Activated naive CD8-positive, alpha-beta T cell treated with anti-CD3 and anti-CD28 coated beads, Interleukin-2, amount 10 ng/mL, durations not matched to agents 7 days and 5 days (primary cell): ENCODE measurements around the gene IQUB. TPM values are rescaled to one million over a fixed set of nuclear protein-coding genes. Genes with fewer than 3 reads are reported as not detected.
"Not testable (repeated sequence)": the region's sequence is repeated elsewhere in the genome, so short reads cannot be mapped to it uniquely, and the experiment has no call there.

Experiments
- ATAC-seq: fragments of 150-1000 bp; cut with Tn5 transposase; one replicate; pipeline ENCODE4 v1.10.0; 2021; ENCODE audit warnings: low read depth, moderate library complexity
- POLR2A ChIA-PET: fragments of 350-600 bp; sonication (Branson Sonifier 250); formaldehyde crosslinking; loops from one replicate; lab custom pipeline; 2021; ENCODE audit warnings: antibody characterized with exemption; lab: Charles Lee
- DNase-seq: peaks from one replicate; pipeline ENCODE4 v3.0.0; 2021
- H3K27ac Mint-ChIP-seq: one replicate; pipeline ENCODE4 v1.8.0; 2022; ENCODE audit warnings: mild to moderate bottlenecking, mixed read lengths
- H3K27me3 Mint-ChIP-seq: one replicate; pipeline ENCODE4 v1.8.0; 2022; ENCODE audit warnings: mild to moderate bottlenecking, moderate library complexity, mixed read lengths
- H3K36me3 Mint-ChIP-seq: one replicate; pipeline ENCODE4 v1.8.0; 2021; ENCODE audit warnings: mild to moderate bottlenecking, mixed read lengths
- H3K4me1 Mint-ChIP-seq: one replicate; pipeline ENCODE4 v1.8.0; 2021; ENCODE audit warnings: mixed read lengths
- H3K4me3 Mint-ChIP-seq: one replicate; pipeline ENCODE4 v1.8.0; 2022; ENCODE audit warnings: mild to moderate bottlenecking, moderate library complexity, mixed read lengths
- H3K9me3 Mint-ChIP-seq: one replicate; pipeline ENCODE4 v1.8.0; 2021; ENCODE audit warnings: mixed read lengths
- total RNA-seq, 2 experiments: library from RNA; stranded (reverse); gene quantifications; one replicate each; pipeline ENCODE4 v1.2.3, GENCODE V29; 2021

Gene IQUB
- total RNA-seq, 2 experiments from 2014 or later: not detected

DNA sequence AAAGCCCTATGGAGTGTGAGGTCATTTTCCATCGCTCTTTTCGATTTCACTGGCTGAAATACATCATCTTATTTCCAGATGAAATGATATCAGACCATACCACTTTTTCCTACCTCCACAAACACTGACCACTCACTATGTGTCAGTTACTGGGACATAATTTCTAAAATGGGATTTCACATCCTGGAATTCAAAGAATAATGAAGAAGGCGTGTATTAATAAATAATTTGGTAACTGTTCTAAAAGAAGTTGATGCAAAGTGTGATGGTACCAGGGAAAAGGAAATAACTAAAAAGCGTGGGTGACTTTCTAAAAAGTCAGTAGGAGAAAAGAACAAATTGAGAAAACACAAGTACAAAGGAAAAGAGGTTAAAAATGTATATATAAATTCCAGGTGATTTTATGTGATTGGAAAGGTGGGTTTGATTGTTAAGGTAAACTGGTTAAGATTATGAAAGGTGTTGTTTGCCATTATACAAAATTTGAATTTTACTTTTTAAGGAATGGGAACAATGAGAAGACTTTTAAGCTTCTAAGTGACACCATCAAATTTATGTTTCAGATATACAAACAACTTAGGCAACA, 24.0 kb upstream of the IQUB start:
- no peak for ATAC-seq
- Mint-ChIP-seq H3K27ac (no peak overlapping the region), H3K4me1 (peaks cover 4% of the 10 kb centered on the region)

DNA sequence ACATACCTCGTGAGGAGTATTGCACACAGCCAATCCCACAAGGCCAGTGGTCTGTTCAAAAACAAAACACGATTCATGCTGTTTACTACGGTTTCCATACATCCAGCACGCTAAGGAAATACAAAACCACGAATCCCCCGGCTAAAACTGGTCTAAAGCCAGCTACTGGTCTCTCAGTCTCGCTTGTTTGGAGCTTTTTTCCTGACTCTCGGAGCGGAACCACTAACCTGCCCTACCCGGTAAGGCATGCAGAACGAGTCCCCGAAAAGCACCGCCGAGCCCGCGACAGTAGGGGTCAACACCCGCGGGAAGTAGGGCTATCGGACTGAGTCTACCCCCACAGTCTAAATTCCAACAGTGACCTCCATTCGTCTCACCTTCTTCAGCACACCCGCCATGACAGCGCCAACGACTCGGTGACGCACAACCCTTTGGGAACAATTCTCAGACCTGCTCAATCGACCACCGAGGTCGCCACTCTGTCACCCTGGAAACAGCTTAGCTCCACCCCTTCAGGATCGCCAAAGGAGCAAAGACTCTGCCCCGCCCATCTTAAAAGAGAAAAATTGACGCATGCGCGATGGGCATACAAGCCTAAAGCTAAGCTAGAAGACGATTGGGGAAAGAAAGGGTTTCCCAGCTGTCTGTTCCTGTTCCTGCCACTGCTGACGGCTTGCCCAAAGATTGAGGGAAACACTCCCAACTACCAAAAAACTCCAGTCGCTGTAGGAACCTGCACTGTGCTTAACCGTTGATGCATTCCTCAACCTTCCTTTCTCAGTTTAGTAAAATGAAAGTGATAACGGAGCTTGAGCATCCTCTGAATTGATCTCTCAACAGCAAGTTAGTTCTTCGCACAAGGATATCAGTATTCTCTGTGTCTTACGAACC, 23.2 kb upstream of the IQUB start, which contains the start of gene NDUFA5:
Gene NDUFA5, minus strand, starts transcription at position 421 of the 891 bp plus-strand sequence. Its CDS starts 23 bp downstream, at position 398.
- DNase-seq: peak; percentile 84
- Mint-ChIP-seq H3K9me3 (no peaks in the 10 kb centered on the region), H3K4me1 (peaks cover 6% of the 10 kb centered on the region), H3K4me3 (no peak within 1 kb of the TSS), H3K27me3 (no peaks in the 10 kb centered on the region), H3K36me3 (peaks cover 8% of the 10 kb centered on the region), H3K27ac (no peak within 1 kb of the TSS)
- ATAC-seq: peak; percentile 95
- POLR2A ChIA-PET: interaction anchor here (0.6 to 1.4 kb wide), 7 partner anchors 18 to 677 kb away, joined by 3 to 7 read pairs (median 3); partner anchors contain the start of genes IQUB and WASL

More for the DNA sequence above, 24.0 kb upstream of the IQUB start:
- Mint-ChIP-seq H3K9me3 (no peaks in the 10 kb centered on the region), H3K4me3 (no peak overlapping the region), H3K27me3 (no peaks in the 10 kb centered on the region), H3K36me3 (peaks cover 2% of the 10 kb centered on the region)
- POLR2A ChIA-PET: interaction anchor here (0.6 to 1.4 kb wide), 7 partner anchors 18 to 677 kb away, joined by 3 to 7 read pairs (median 3); partner anchors contain the start of genes IQUB and WASL
- no peak for DNase-seq

DNA sequence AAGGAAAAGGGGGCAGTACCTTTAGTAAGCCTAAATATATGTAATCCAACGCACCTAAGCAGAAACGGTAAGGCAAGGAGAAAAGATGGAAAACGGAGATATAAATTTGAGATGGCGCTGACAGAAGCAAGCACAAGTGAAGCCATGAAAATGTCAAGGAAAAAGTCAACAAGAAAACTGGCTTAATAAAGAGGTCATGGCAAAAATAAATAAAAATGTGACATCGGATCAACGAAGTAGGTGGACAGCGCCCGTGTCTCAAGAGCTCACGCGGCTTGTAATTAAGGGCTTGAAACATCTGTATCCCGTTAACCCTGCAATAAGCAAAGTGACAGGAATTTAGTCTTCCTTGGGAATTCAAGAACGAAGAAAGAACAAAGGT, 22.6 kb upstream of the IQUB start:
- no peaks in the 10 kb centered on the region for H3K27me3 Mint-ChIP-seq
- ATAC-seq: no peak
- H3K27ac Mint-ChIP-seq: no peak overlapping the region
- POLR2A ChIA-PET: interaction anchor here (1.2 to 1.4 kb wide), 3 partner anchors 22 to 192 kb away, joined by 3 to 7 read pairs (median 6); partner anchors contain the start of genes IQUB and WASL
- no peak overlapping the region for H3K4me3 Mint-ChIP-seq
- H3K36me3 Mint-ChIP-seq: peaks cover 12% of the 10 kb centered on the region
- H3K4me1 Mint-ChIP-seq: peaks cover 6% of the 10 kb centered on the region
- H3K9me3 Mint-ChIP-seq: no peaks in the 10 kb centered on the region
- DNase-seq: no peak

DNA sequence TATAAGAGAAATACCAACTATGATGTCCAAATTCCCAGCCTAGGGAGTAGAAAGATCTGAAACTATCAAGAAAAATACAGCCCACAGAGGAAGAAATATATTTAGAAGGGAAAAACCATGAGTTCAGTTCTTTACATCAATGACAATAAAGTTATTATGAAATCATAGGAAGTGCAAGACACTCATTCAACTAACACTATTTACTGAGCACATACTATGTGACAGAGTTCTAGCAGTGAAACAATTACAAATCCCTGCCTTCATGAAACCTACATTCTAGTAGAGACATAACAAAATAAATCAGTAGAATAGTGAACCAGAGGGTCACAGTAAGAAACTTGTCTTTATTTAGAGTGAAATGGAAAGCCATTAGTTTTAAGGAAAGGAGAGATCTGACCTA, 21.1 kb upstream of the IQUB start:
- Mint-ChIP-seq H3K9me3 (no peaks in the 10 kb centered on the region), H3K4me3 (no peak overlapping the region), H3K36me3 (peaks cover 12% of the 10 kb centered on the region), H3K4me1 (peaks cover 6% of the 10 kb centered on the region), H3K27me3 (no peaks in the 10 kb centered on the region), H3K27ac (no peak overlapping the region)
- DNase-seq (no peak), ATAC-seq (no peak)
- POLR2A ChIA-PET: no interaction called here

DNA sequence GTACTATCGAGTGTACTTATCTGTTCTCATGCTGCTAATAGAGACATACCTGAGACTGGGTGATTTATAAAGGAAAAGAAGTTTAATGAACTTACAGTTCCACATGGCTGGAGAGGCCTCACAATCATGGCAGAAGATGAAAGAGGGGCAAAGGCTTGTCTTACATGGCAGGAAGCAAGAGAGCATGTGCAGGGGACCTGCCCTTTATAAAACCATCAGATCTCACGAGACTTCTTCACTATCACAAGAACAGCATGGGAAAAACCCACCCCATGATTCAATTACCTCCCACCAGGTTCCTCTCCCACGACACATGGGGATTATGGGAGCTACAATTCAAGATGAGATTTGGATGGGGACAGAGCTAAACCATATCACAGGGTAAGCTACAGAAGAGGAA, 18.8 kb upstream of the IQUB start:
- H3K4me3 Mint-ChIP-seq: no peak overlapping the region
- POLR2A ChIA-PET: no interaction called here
- peaks cover 6% of the 10 kb centered on the region for H3K4me1 Mint-ChIP-seq
- H3K9me3 Mint-ChIP-seq: no peaks in the 10 kb centered on the region
- DNase-seq: no peak
- H3K27me3 Mint-ChIP-seq: no peaks in the 10 kb centered on the region
- ATAC-seq: no peak
- H3K27ac Mint-ChIP-seq: no peak overlapping the region
- peaks cover 20% of the 10 kb centered on the region for H3K36me3 Mint-ChIP-seq

DNA sequence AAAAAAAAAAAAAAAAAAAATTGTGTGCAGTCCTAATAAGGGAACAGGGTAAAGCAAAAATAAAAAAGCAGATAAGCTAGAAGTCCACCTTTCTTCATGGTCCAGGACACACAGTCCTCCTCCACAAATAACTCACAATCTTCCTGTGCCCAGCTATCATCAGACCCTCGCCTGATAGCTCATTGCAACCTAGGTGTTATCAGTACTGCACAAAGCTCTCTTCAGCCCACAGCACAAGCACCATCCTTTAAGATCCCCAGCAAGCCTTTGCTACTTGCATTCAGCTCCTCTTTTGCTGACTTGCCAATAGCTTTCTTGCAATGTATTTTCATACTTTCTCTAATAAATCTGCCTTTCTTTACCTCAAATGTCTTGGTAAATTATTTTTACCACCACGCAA, 18.2 kb upstream of the IQUB start:
- no peak for ATAC-seq
- no peak for DNase-seq
- Mint-ChIP-seq H3K9me3 (no peaks in the 10 kb centered on the region), H3K4me3 (no peak overlapping the region), H3K36me3 (peaks cover 21% of the 10 kb centered on the region), H3K4me1 (peaks cover 4% of the 10 kb centered on the region), H3K27ac (no peak overlapping the region), H3K27me3 (no peaks in the 10 kb centered on the region)
- POLR2A ChIA-PET: no interaction called here

DNA sequence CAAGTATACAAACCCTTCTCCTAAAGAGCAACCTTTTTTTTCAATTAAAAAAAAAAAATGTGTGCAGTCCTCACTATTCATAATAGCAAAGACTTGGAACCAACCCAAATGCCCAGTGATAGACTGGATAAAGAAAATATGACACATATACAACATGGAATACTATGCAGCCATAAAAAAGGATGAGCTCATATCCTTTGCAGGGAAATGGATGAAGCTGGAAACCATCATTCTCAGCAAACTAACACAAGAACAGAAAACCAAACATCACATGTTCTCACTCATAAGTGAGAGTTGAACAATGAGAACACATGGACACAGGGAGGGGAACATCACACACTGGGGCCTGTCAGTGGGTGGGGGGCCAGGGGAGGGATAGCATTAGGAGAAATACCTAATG, 17.7 kb upstream of the IQUB start:
- H3K4me3 Mint-ChIP-seq, H3K27me3 Mint-ChIP-seq, H3K9me3 Mint-ChIP-seq, H3K4me1 Mint-ChIP-seq, ATAC-seq, POLR2A ChIA-PET, DNase-seq, H3K27ac Mint-ChIP-seq: not testable (repeated sequence)
- peaks cover 24% of the 10 kb centered on the region for H3K36me3 Mint-ChIP-seq

DNA sequence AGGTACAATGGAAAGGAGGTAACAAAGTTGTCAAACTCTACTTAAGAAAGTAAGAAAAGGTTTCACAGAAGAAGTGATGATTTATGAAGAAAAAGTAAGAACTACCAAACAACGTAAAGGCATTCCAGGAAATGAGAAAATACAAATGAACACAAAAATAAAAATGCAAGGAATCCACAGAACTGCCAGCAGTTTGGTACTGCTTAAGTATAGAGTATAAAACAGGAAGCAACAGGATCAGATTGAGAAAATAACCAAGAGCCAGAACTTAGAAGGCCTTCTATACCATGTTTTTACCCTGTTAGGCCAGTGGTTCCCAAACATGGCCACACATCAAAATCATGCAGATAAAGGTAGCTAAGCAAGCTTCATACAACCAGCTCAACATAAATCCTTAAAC, 14.0 kb upstream of the IQUB start:
- POLR2A ChIA-PET: interaction anchor here (0.7 kb wide), 1 partner anchor 267 kb away, joined by 3 read pairs; no protein-coding TSS in a partner anchor
- H3K27ac Mint-ChIP-seq: no peak overlapping the region
- DNase-seq (no peak), ATAC-seq (no peak)
- no peaks in the 10 kb centered on the region for H3K9me3 Mint-ChIP-seq
- H3K4me1 Mint-ChIP-seq: peaks cover 11% of the 10 kb centered on the region
- no peaks in the 10 kb centered on the region for H3K27me3 Mint-ChIP-seq
- H3K4me3 Mint-ChIP-seq: no peak overlapping the region
- H3K36me3 Mint-ChIP-seq: peaks cover 28% of the 10 kb centered on the region

DNA sequence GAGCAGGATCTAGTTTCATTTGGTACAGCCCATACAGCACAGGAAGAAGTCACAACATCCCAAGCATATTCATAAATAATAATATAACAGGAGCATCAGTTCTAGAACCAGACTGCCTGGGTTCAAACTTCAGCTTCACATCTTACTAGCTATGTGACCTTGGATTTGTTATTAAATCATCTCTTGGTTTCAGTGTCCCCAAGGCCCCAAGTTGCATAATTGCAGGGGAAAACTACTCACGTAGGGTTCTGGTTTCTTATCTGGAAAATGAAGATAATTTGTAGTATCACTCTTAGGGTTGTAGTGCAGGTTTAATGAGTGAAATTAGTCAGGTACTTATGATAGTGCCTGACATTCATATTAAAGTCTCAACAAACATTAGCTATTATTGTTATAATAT, 5.5 kb upstream of the IQUB start:
- DNase-seq (no peak), ATAC-seq (no peak)
- H3K36me3 Mint-ChIP-seq: peaks cover 2% of the 10 kb centered on the region
- POLR2A ChIA-PET: interaction anchor here (1.0 kb wide), 1 partner anchor 18 kb away, joined by 3 read pairs; the partner anchor contains the start of gene NDUFA5
- H3K4me3 Mint-ChIP-seq: no peak overlapping the region
- H3K27ac Mint-ChIP-seq: no peak overlapping the region
- H3K4me1 Mint-ChIP-seq: peaks cover 4% of the 10 kb centered on the region
- no peaks in the 10 kb centered on the region for H3K27me3 Mint-ChIP-seq
- no peaks in the 10 kb centered on the region for H3K9me3 Mint-ChIP-seq

DNA sequence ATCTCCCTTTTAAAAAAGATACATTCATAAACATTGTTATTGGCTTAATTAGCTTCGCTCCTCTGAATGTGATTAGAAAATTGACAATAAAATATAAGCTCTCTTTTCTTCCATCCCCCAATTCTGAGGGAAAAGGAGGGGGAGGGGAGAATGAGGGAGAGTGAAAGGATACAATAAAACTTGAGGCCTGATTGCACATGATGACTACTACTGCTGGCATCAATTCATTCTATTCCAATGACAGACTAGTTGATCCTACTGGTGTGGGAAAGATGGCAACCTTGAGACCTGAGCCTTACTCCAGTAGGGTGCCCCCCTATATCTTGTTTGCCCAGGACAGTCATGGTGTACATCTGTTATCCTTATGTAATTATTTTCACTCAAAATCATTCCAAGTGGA, 4.5 kb upstream of the IQUB start:
- no peaks in the 10 kb centered on the region for H3K9me3 Mint-ChIP-seq
- H3K27ac Mint-ChIP-seq: no peak overlapping the region
- POLR2A ChIA-PET: no interaction called here
- ATAC-seq (no peak), DNase-seq (no peak)
- H3K4me1 Mint-ChIP-seq: peaks cover 10% of the 10 kb centered on the region
- H3K27me3 Mint-ChIP-seq: peaks cover 5% of the 10 kb centered on the region
- no peak overlapping the region for H3K4me3 Mint-ChIP-seq
- peaks cover 2% of the 10 kb centered on the region for H3K36me3 Mint-ChIP-seq

DNA sequence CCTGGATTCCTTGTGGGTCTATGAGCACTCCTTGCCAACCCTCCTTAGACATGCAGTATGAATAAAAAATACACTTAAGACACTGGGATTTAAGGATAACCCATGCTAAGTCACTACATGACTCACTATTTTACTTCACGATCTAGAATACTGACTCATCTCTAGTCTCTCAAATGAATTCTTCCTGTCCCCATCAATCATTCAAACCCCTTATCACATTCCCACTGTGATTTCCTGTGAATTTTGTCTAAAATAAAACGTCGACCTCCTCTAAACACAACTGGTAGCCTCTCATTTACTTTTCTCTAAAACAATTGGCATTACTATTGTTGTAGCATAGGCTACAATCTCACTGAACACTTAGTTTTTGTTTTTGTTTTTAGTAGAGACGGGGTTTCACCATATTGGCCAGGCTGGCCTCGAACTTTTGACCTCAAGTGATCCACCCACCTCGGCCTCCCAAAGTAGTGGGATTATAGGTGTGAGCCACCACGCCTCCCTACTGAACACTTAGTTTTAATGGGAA, 3.9 kb upstream of the IQUB start:
- Mint-ChIP-seq H3K4me3 (no peak overlapping the region), H3K27ac (no peak overlapping the region), H3K4me1 (peaks cover 15% of the 10 kb centered on the region), H3K9me3 (no peaks in the 10 kb centered on the region), H3K27me3 (peaks cover 12% of the 10 kb centered on the region), H3K36me3 (peaks cover 2% of the 10 kb centered on the region)
- POLR2A ChIA-PET: no interaction called here
- no peak for DNase-seq
- no peak for ATAC-seq

DNA sequence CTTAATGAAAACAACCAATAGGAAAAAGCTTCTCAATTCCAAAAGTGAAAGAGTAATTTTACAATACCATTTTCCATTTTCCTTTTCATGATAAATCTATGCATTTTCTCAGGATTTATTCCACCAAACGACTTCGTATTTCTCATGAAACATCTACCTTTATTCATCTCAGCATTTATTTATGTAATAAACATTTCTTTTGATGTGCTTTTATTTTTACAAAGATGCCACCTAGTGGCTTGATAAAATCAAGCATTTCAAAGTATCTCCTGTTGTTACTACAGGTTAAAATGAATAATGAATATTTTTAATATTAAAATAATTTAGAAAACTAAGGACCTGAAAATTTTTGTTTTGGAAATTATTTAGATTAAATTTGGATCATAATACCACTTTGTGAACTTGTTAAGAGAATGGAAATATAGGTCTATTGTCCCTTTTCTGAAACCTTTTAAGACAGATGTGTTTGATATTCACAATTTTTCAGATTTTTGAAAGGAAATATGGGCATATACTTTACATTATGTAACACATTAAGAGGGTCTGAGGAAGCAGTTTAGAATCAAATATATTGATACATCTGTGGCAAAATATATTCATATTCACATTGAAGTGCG, 2.7 kb upstream of the IQUB start:
- peaks cover 19% of the 10 kb centered on the region for H3K27me3 Mint-ChIP-seq
- H3K27ac Mint-ChIP-seq: no peak overlapping the region
- H3K36me3 Mint-ChIP-seq: peaks cover 2% of the 10 kb centered on the region
- no peaks in the 10 kb centered on the region for H3K9me3 Mint-ChIP-seq
- peaks cover 19% of the 10 kb centered on the region for H3K4me1 Mint-ChIP-seq
- ATAC-seq: no peak
- DNase-seq: no peak
- POLR2A ChIA-PET: no interaction called here
- no peak overlapping the region for H3K4me3 Mint-ChIP-seq

DNA sequence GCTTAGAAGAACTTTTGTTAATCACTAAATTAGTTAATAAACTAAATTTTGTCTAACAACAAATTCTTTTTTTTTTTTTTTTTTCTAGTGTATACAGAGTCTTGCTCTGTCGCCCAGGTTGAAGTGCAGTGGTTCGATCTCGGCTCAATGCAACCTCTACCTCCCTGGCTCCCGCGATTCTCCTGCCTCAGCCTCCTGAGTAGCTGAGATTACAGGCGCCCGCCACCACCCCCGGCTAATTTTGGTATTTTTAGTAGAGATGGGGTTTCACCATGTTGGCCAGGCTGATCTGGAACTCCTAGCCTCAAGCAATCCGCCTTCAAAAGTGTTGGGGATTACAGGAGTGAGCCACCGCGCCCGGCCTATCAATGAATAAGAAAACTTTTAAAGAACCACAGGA, 1.1 kb upstream of the IQUB start:
- Mint-ChIP-seq H3K4me3 (peak overlapping the region; percentile 45), H3K9me3 (no peaks in the 10 kb centered on the region), H3K27ac (no peak overlapping the region), H3K27me3 (peaks cover 30% of the 10 kb centered on the region), H3K36me3 (no peaks in the 10 kb centered on the region), H3K4me1 (peaks cover 19% of the 10 kb centered on the region)
- DNase-seq (no peak), ATAC-seq (no peak)
- POLR2A ChIA-PET: interaction anchor here (1.5 kb wide), 1 partner anchor 25 kb away, joined by 3 read pairs; no protein-coding TSS in a partner anchor
